Common myeloid progenitor, CD34-positive (primary cell): Measurements from ENCODE around the gene ADAMTS17.

Experiments used
- CTCF ChIA-PET: fragments of 350-600 bp; sonication (Branson Sonifier 250); formaldehyde crosslinking; loops from one replicate; lab custom pipeline; 2021; ENCODE audit warnings: antibody characterized with exemption; lab: Charles Lee
- POLR2A ChIA-PET: fragments of 350-600 bp; sonication (Branson Sonifier 250); formaldehyde crosslinking; loops from one replicate; lab custom pipeline; 2021; ENCODE audit warnings: antibody characterized with exemption; lab: Charles Lee
- DNase-seq, 3 donors: peaks; one replicate each; pipeline versions ENCODE4 v3.0.0 to v3.0.0-alpha.2; 2013
- H3K27ac ChIP-seq, 2 experiments: 1 replicate in 1 of 2; 2 replicates in 1 of 2; pipeline ENCODE4 v1.7.0; 2013; ENCODE audit warnings: inconsistent platforms in 2 of 2, low read length in 2 of 2, mild to moderate bottlenecking in 2 of 2, low read depth in 1 of 2, moderate library complexity in 1 of 2; ENCODE audit not compliant: severe bottlenecking in 2 of 2, insufficient read depth in 1 of 2, poor library complexity in 1 of 2
- H3K27me3 ChIP-seq, 5 experiments: replicated peaks in 2 of 5; 1 replicate in 3 of 5; 2 replicates in 2 of 5; pipeline versions ENCODE4 v1.6.1 to v1.7.0; 2013; ENCODE audit warnings: low read length in 4 of 5, mild to moderate bottlenecking in 2 of 5, moderate library complexity in 2 of 5, inconsistent platforms in 1 of 5; ENCODE audit not compliant: insufficient read depth in 5 of 5, control insufficient read depth in 4 of 5
- H3K36me3 ChIP-seq, 4 experiments: 1 replicate in 2 of 4; 2 replicates in 2 of 4; pipeline versions ENCODE4 v1.6.1 to v1.7.0; 2013; ENCODE audit warnings: low read length in 3 of 4, control low read depth in 1 of 4, mild to moderate bottlenecking in 1 of 4; ENCODE audit not compliant: control insufficient read depth in 4 of 4, insufficient read depth in 4 of 4
- H3K4me1 ChIP-seq, 4 experiments: 1 replicate in 3 of 4; 2 replicates in 1 of 4; pipeline versions ENCODE4 v1.6.1 to v1.7.1; 2013; ENCODE audit warnings: low read length in 3 of 4, mild to moderate bottlenecking in 3 of 4, control low read depth in 1 of 4, inconsistent platforms in 1 of 4, moderate library complexity in 1 of 4; ENCODE audit not compliant: control insufficient read depth in 4 of 4, insufficient read depth in 4 of 4; ENCODE audit errors: control extremely low read depth in 1 of 4
- H3K4me3 ChIP-seq, 7 experiments: 1 replicate in 4 of 7; 2 replicates in 3 of 7; pipeline versions ENCODE4 v1.5.1 to v1.7.0; 2013; ENCODE audit warnings: mild to moderate bottlenecking in 7 of 7, low read length in 6 of 7, moderate library complexity in 6 of 7, inconsistent platforms in 2 of 7, low read depth in 2 of 7, control low read depth in 1 of 7; ENCODE audit not compliant: insufficient read depth in 4 of 7, control insufficient read depth in 1 of 7; ENCODE audit errors: extremely low read depth in 1 of 7
- H3K9me3 ChIP-seq, 5 experiments: 1 replicate in 4 of 5; 2 replicates in 1 of 5; pipeline versions ENCODE4 v1.6.1 to v1.7.1; 2013; ENCODE audit warnings: low read length in 4 of 5, mild to moderate bottlenecking in 2 of 5, inconsistent platforms in 1 of 5, low read depth in 1 of 5, moderate library complexity in 1 of 5; ENCODE audit not compliant: control insufficient read depth in 4 of 5, insufficient read depth in 2 of 5; ENCODE audit errors: control extremely low read depth in 1 of 5
- WGBS: methylation state at CpG from one replicate; pipeline ENCODE4 v1.1.5; 2013; ENCODE audit not compliant: insufficient coverage; 5-methylcytosine and 5-hydroxymethylcytosine counted together

The ADAMTS17 gene

GRCh38 chr15:100230784-100231183 lies 111.0 kb downstream of the ADAMTS17 start:
- no peak overlapping the region for H3K27ac ChIP-seq
- peaks cover 0 to 8% (median 0%) of the 10 kb centered on the region in 5 experiments for H3K27me3 ChIP-seq
- no peak overlapping the region for H3K4me3 ChIP-seq
- WGBS, result 100% methylated on average over 2 of the region's 4 CpGs
- H3K9me3 ChIP-seq, result no peaks in the 10 kb centered on the region
- no peaks in the 10 kb centered on the region for H3K36me3 ChIP-seq
- ChIA-PET POLR2A (no interaction called here), CTCF (no interaction called here)
- H3K4me1 ChIP-seq, result no peaks in the 10 kb centered on the region
- DNase-seq, result no peak

GRCh38 chr15:100229181-100230163 lies 112.3 kb downstream of the ADAMTS17 start:
- 86% methylated on average over 8 of the region's 9 CpGs for WGBS
- no peak for DNase-seq
- Histone ChIP-seq H3K27me3 (peaks cover 0 to 3% (median 0%) of the 10 kb centered on the region in 5 experiments), H3K27ac (no peak overlapping the region), H3K4me3 (no peak overlapping the region), H3K36me3 (no peaks in the 10 kb centered on the region), H3K9me3 (no peaks in the 10 kb centered on the region), H3K4me1 (no peaks in the 10 kb centered on the region)
- POLR2A ChIA-PET, result no interaction called here
- CTCF ChIA-PET, result no interaction called here

- WGBS, result 94% methylated on average over 8 of the region's 9 CpGs
- H3K27me3 ChIP-seq, result no peaks in the 10 kb centered on the region
- no peak overlapping the region for H3K27ac ChIP-seq
- DNase-seq, result no peak
- ChIA-PET POLR2A (no interaction called here), CTCF (no interaction called here)
- H3K4me1 ChIP-seq, result no peaks in the 10 kb centered on the region
- H3K36me3 ChIP-seq, result no peaks in the 10 kb centered on the region
- H3K9me3 ChIP-seq, result no peaks in the 10 kb centered on the region
- no peak overlapping the region for H3K4me3 ChIP-seq
These were observed 114.0 kb downstream of the ADAMTS17 start for GRCh38 chr15:100227781-100228180.

GRCh38 chr15:100226107-100226506 lies 115.7 kb downstream of the ADAMTS17 start:
- POLR2A ChIA-PET, result no interaction called here
- Histone ChIP-seq H3K4me1 (no peaks in the 10 kb centered on the region), H3K4me3 (no peak overlapping the region), H3K27me3 (no peaks in the 10 kb centered on the region), H3K9me3 (no peaks in the 10 kb centered on the region), H3K36me3 (no peaks in the 10 kb centered on the region), H3K27ac (no peak overlapping the region)
- 84% methylated on average over 3 of the region's 5 CpGs for WGBS
- DNase-seq, result no peak
- CTCF ChIA-PET, result no interaction called here

- 74% methylated on average over 6 of the region's 11 CpGs for WGBS
- POLR2A ChIA-PET, result no interaction called here
- Histone ChIP-seq H3K4me3 (no peak overlapping the region), H3K36me3 (no peaks in the 10 kb centered on the region), H3K27ac (no peak overlapping the region), H3K4me1 (no peaks in the 10 kb centered on the region), H3K9me3 (no peaks in the 10 kb centered on the region), H3K27me3 (no peaks in the 10 kb centered on the region)
- no peak for DNase-seq
- CTCF ChIA-PET, result no interaction called here
These were observed 117.3 kb downstream of the ADAMTS17 start for GRCh38 chr15:100224206-100225185.

GRCh38 chr15:100222349-100222715 lies 119.4 kb downstream of the ADAMTS17 start:
- CTCF ChIA-PET, result no interaction called here
- H3K4me3 ChIP-seq, result no peak overlapping the region
- no peak overlapping the region for H3K27ac ChIP-seq
- POLR2A ChIA-PET, result no interaction called here
- H3K9me3 ChIP-seq, result no peaks in the 10 kb centered on the region
- no peaks in the 10 kb centered on the region for H3K27me3 ChIP-seq
- H3K36me3 ChIP-seq, result no peaks in the 10 kb centered on the region
- WGBS, result 95% methylated on average over 6 of the region's 8 CpGs
- no peak for DNase-seq
- no peaks in the 10 kb centered on the region for H3K4me1 ChIP-seq
